Fibroblast of the aortic adventitia (primary cell): ENCODE data around the gene MRPL39. TPM values are rescaled to one million over a fixed set of nuclear protein-coding genes. Genes with fewer than 3 reads are reported as not detected.

Experiments
- DNase-seq: peaks from one replicate; pipeline ENCODE4 v3.0.0-alpha.2; 2010; ENCODE audit warnings: low read depth
- H3K4me3 ChIP-seq: 2 replicates; pipeline ENCODE4 v1.5.1; 2011; ENCODE audit warnings: low read depth, mild to moderate bottlenecking, control low read depth, low read length, moderate library complexity
- CTCF ChIP-seq: IDR thresholded peaks from 2 replicates; pipeline ENCODE4 v1.5.1; 2011; ENCODE audit warnings: mild to moderate bottlenecking, low read length, control low read depth, inconsistent platforms; ENCODE audit not compliant: insufficient read depth
- total RNA-seq: library from RNA; depleted of rRNA; stranded (reverse); fragments of >200 nt; gene quantifications from 2 replicates; pipeline ENCODE4 v1.2.3, GENCODE V29; 2012; ENCODE audit warnings: low replicate concordance

The MRPL39 gene
- total RNA-seq, 1 donor = 36.1 TPM

GRCh38 chr21:25579226-25580013, 27.9 kb downstream of the MRPL39 start:
- H3K4me3 ChIP-seq = no peak overlapping the region
- no peak for DNase-seq
- TF ChIP-seq CTCF = no peak

GRCh38 chr21:25578056-25578961, 29.0 kb downstream of the MRPL39 start:
- TF ChIP-seq CTCF = no peak
- no peak for DNase-seq
- H3K4me3 ChIP-seq = no peak overlapping the region

GRCh38 chr21:25577424-25578055, 29.7 kb downstream of the MRPL39 start:
- no peak for DNase-seq
- no peak overlapping the region for H3K4me3 ChIP-seq
- TF ChIP-seq CTCF = no peak

- TF ChIP-seq CTCF = no peak
- H3K4me3 ChIP-seq = no peak overlapping the region
- peak; percentile 84 for DNase-seq
Measured at GRCh38 chr21:25573409-25574206, 33.7 kb downstream of the MRPL39 start.

- DNase-seq = peak; percentile 19
- H3K4me3 ChIP-seq = no peak overlapping the region
- TF ChIP-seq CTCF = no peak
Measured at GRCh38 chr21:25572861-25573310, 34.4 kb downstream of the MRPL39 start.

GRCh38 chr21:25571726-25572121, 35.6 kb downstream of the MRPL39 start:
- TF ChIP-seq CTCF = no peak
- H3K4me3 ChIP-seq = no peak overlapping the region
- no peak for DNase-seq
